Lung (tissue), 12 donors: ENCODE measurements around the gene ACP7. TPM values are rescaled to one million over a fixed set of nuclear protein-coding genes. Genes with fewer than 3 reads are reported as not detected.

Source experiments
- ATAC-seq: fragments of 200-7000 bp; cut with Tn5 transposase; one replicate; pipeline ENCODE4 v1.9.1; 2020; ENCODE audit warnings: moderate number of reproducible peaks; ENCODE audit not compliant: insufficient read depth, low FRiP score
- DNase-seq, 3 donors: peaks; one replicate each; pipeline ENCODE4 v3.0.0-alpha.2; 2013 to 2017
- H3K27ac ChIP-seq, 2 donors: one replicate each; pipeline ENCODE4 v1.5.1; 2013; ENCODE audit warnings: mild to moderate bottlenecking in 2 of 2, moderate library complexity in 2 of 2, control low read depth in 1 of 2, inconsistent platforms in 1 of 2, low read depth in 1 of 2, low read length in 1 of 2
- H3K27me3 ChIP-seq, 3 donors: one replicate each; pipeline ENCODE4 v1.5.1; 2013; ENCODE audit warnings: low read length in 2 of 3; ENCODE audit not compliant: control insufficient read depth in 3 of 3, insufficient read depth in 3 of 3
- H3K36me3 ChIP-seq, 4 donors: one replicate each; pipeline ENCODE4 v1.5.1; 2013; ENCODE audit warnings: low read length in 4 of 4, mild to moderate bottlenecking in 1 of 4, moderate library complexity in 1 of 4; ENCODE audit not compliant: control insufficient read depth in 4 of 4, insufficient read depth in 4 of 4
- H3K4me1 ChIP-seq, 5 donors: one replicate each; pipeline ENCODE4 v1.5.1; 2013; ENCODE audit warnings: low read length in 5 of 5, mild to moderate bottlenecking in 2 of 5, moderate library complexity in 1 of 5; ENCODE audit not compliant: control insufficient read depth in 5 of 5, insufficient read depth in 5 of 5
- H3K4me3 ChIP-seq: one replicate; pipeline ENCODE4 v1.5.1; 2013; ENCODE audit warnings: mild to moderate bottlenecking, control low read depth, moderate library complexity
- H3K9ac ChIP-seq, 2 donors: one replicate each; pipeline ENCODE4 v1.5.1; 2013; ENCODE audit warnings: low read length in 2 of 2, control low read depth in 1 of 2; ENCODE audit not compliant: insufficient read depth in 1 of 2
- H3K9me3 ChIP-seq, 4 donors: one replicate each; pipeline ENCODE4 v1.5.1; 2013; ENCODE audit warnings: low read length in 3 of 4, mild to moderate bottlenecking in 1 of 4, moderate library complexity in 1 of 4; ENCODE audit not compliant: control insufficient read depth in 4 of 4, insufficient read depth in 3 of 4
- CTCF ChIP-seq: IDR thresholded peaks from 2 replicates; pipeline ENCODE4 v1.5.1; 2012; ENCODE audit warnings: mild to moderate bottlenecking; ENCODE audit errors: control extremely low read depth, extremely low read depth
- WGBS, 2 donors: extraction: QIAGEN DNeasy Blood & Tissue Kit; methylation state at CpG; one replicate each; pipeline ENCODE4 v1.1.7; 2013; 5-methylcytosine and 5-hydroxymethylcytosine counted together
- polyA plus RNA-seq, 2 donors: library from polyadenylated mRNA; stranded (reverse); fragments of 200-250 nt; gene quantifications; one replicate each; pipeline ENCODE4 v1.2.1, GENCODE V29; 2013
- total RNA-seq, 2 donors: library from RNA; depleted of rRNA in 1 of 2; stranded (reverse); fragments of >200 nt in 1 of 2; gene quantifications; one replicate each; pipeline ENCODE4 v1.2.1, GENCODE V29; 2014 to 2021
- donor health status: control.
- donor health status: control.
- donor health status: Bipolar disorder and iron deficiency.
- donor health status: healthy.
- donor health status: DM: yes; HTN: yes; CAD: no.

The ACP7 gene
- total and polyA plus RNA-seq, 4 donors = 0.03 TPM; not detected in 3

- DNase-seq (no peak), ATAC-seq (no peak)
- peaks cover 8 to 22% (median 21%) of the 10 kb centered on the region in 5 donors for H3K4me1 ChIP-seq
- no peaks in the 10 kb centered on the region for H3K9me3 ChIP-seq
- no peak overlapping the region for H3K4me3 ChIP-seq
- H3K9ac ChIP-seq = no peak overlapping the region
- H3K36me3 ChIP-seq = peaks cover 0 to 4% (median 1%) of the 10 kb centered on the region in 4 donors
- 75 to 86% methylated on average over 7 of the region's 7 CpGs for WGBS, 2 donors
- no peak overlapping the region for H3K27ac ChIP-seq
- H3K27me3 ChIP-seq = no peaks in the 10 kb centered on the region
- TF ChIP-seq CTCF = no peak
Observed at GRCh38 chr19:39146686-39147450, 62.7 kb downstream of the ACP7 start.

- H3K27ac ChIP-seq = no peak overlapping the region
- H3K36me3 ChIP-seq = peaks cover 0 to 4% (median 1%) of the 10 kb centered on the region in 4 donors
- no peak overlapping the region for H3K9ac ChIP-seq
- no peak overlapping the region for H3K4me3 ChIP-seq
- DNase-seq (no peak), ATAC-seq (no peak)
- no peaks in the 10 kb centered on the region for H3K9me3 ChIP-seq
- TF ChIP-seq CTCF = no peak
- H3K27me3 ChIP-seq = no peaks in the 10 kb centered on the region
- 87 to 88% methylated on average over 3 of the region's 3 CpGs for WGBS, 2 donors
- H3K4me1 ChIP-seq = peaks cover 8 to 22% (median 21%) of the 10 kb centered on the region in 5 donors
Observed at GRCh38 chr19:39147480-39147879, 63.3 kb downstream of the ACP7 start.

GRCh38 chr19:39148939-39149529, 64.9 kb downstream of the ACP7 start:
- peaks cover 0 to 4% (median 1%) of the 10 kb centered on the region in 4 donors for H3K36me3 ChIP-seq

More at GRCh38 chr19:39148939-39149529, 64.9 kb downstream of the ACP7 start:
- DNase-seq (no peak), ATAC-seq (no peak)
- Histone ChIP-seq H3K4me1 (peaks cover 7 to 21% (median 19%) of the 10 kb centered on the region in 5 donors), H3K27me3 (no peaks in the 10 kb centered on the region), H3K27ac (no peak overlapping the region), H3K9me3 (no peaks in the 10 kb centered on the region), H3K9ac (no peak overlapping the region), H3K4me3 (no peak overlapping the region)
- 91 to 93% methylated on average over 10 of the region's 10 CpGs for WGBS, 2 donors
- TF ChIP-seq CTCF = no peak
